A549 (cell line): Measurements from ENCODE around the gene CACNA1C. TPM values are rescaled to one million over a fixed set of nuclear protein-coding genes. Genes with fewer than 3 reads are reported as not detected.

Source experiments
- ATAC-seq, 2 experiments: fragments of 200-7000 bp in 1 of 2; fragments of >200 bp in 1 of 2; cut with Nextera tagmentation in 1 of 2; cut with Tn5 transposase in 1 of 2; 3 replicates each; pipeline versions ENCODE4 v1.8.0 to v1.9.1; 2018 to 2020; ENCODE audit warnings: mild to moderate bottlenecking in 1 of 2, moderate library complexity in 1 of 2
- CTCF ChIA-PET: fragments of 300-600 bp; sonication (Branson Sonifier 250); formaldehyde crosslinking; extraction: SDS; loops from one replicate; lab custom pipeline; 2021; ENCODE audit warnings: antibody characterized with exemption, inconsistent platforms; lab: Yijun Ruan, JAX
- POLR2A ChIA-PET: fragments of 350-600 bp; formaldehyde crosslinking; extraction: SDS; loops from one replicate; lab custom pipeline; 2021; ENCODE audit warnings: antibody characterized with exemption, inconsistent platforms; lab: Yijun Ruan, JAX
- DNase-seq, 2 experiments: peaks; one replicate each; pipeline versions ENCODE4 v3.0.0 to v3.0.0-alpha.2; 2011 to 2016; ENCODE audit warnings: low read depth in 1 of 2, low spot score in 1 of 2
- FAIRE-seq: peaks from 2 replicates; lab custom pipeline; 2011; peaks lifted over from hg19 to GRCh38; lab: Jason Lieb, UNC
- H3K27ac ChIP-seq, 2 experiments: fragments of >200 bp; sonication (Bioruptor Twin); formaldehyde crosslinking; 3 replicates each; pipeline ENCODE4 v1.5.1; 2016 to 2017
- H3K4me1 ChIP-seq: fragments of >200 bp; sonication (Bioruptor Twin); formaldehyde crosslinking; 3 replicates; pipeline ENCODE4 v1.6.1; 2016
- H3K4me2 ChIP-seq: fragments of >200 bp; sonication (Bioruptor Twin); formaldehyde crosslinking; 3 replicates; pipeline ENCODE4 v1.6.1; 2016
- H3K4me3 ChIP-seq: fragments of >200 bp; sonication (Bioruptor Twin); formaldehyde crosslinking; 3 replicates; pipeline ENCODE4 v1.5.1; 2016
- H3K9me3 ChIP-seq: fragments of >200 bp; sonication (Bioruptor Twin); formaldehyde crosslinking; 3 replicates; pipeline ENCODE4 v1.6.1; 2016
- CBX8 ChIP-seq: fragments of 200-600 bp; sonication (generic); IDR thresholded peaks from 2 replicates; pipeline ENCODE4 v1.6.1; 2016
- CEBPB ChIP-seq, 2 experiments: fragments of >200 bp in 1 of 2; sonication (Bioruptor Twin) in 1 of 2; formaldehyde crosslinking in 1 of 2; IDR thresholded peaks; 2 replicates each; pipeline ENCODE4 v1.6.1; 2012 to 2016
- CTCF ChIP-seq: fragments of >200 bp; sonication (Bioruptor Twin); formaldehyde crosslinking; IDR thresholded peaks from 3 replicates; pipeline ENCODE4 v1.5.1; 2016
- EHF ChIP-seq: fragments of 250-450 bp; sonication (Bioruptor Pico); IDR thresholded peaks from 2 replicates; pipeline ENCODE4 v1.5.0; 2020; ENCODE audit warnings: mild to moderate bottlenecking
- EHMT2 ChIP-seq: fragments of 200-600 bp; sonication (generic); IDR thresholded peaks from 2 replicates; pipeline ENCODE4 v1.6.1; 2016; ENCODE audit warnings: antibody characterized with exemption, low read depth, mild to moderate bottlenecking, moderate library complexity
- FOSB ChIP-seq: fragments of 250-450 bp; sonication (Bioruptor Pico); IDR thresholded peaks from 2 replicates; pipeline ENCODE4 v1.5.0; 2020; ENCODE audit warnings: mild to moderate bottlenecking, moderate library complexity
- FOXS1 ChIP-seq: fragments of 250-450 bp; sonication (Bioruptor Pico); IDR thresholded peaks from 2 replicates; pipeline ENCODE4 v1.5.0; 2020; ENCODE audit warnings: mild to moderate bottlenecking, moderate library complexity
- GATA3 ChIP-seq: IDR thresholded peaks from 2 replicates; pipeline ENCODE4 v1.6.1; 2012; ENCODE audit warnings: borderline replicate concordance
- HDAC2 ChIP-seq: fragments of 200-600 bp; sonication (generic); IDR thresholded peaks from 2 replicates; pipeline ENCODE4 v1.6.1; 2016
- HES2 ChIP-seq: fragments of >200 bp; sonication (Bioruptor Twin); formaldehyde crosslinking; IDR thresholded peaks from 2 replicates; pipeline ENCODE4 v1.6.1; 2016
- HEYL ChIP-seq: fragments of 250-450 bp; sonication (Bioruptor Pico); IDR thresholded peaks from 2 replicates; pipeline ENCODE4 v1.8.0; 2021; ENCODE audit warnings: mild to moderate bottlenecking, moderate library complexity
- HOXB5 ChIP-seq: fragments of 250-450 bp; sonication (Bioruptor Pico); IDR thresholded peaks from 2 replicates; pipeline ENCODE4 v1.5.0; 2020; ENCODE audit warnings: mild to moderate bottlenecking, moderate library complexity
- JUNB ChIP-seq: fragments of >200 bp; sonication (Bioruptor Twin); formaldehyde crosslinking; IDR thresholded peaks from 2 replicates; pipeline ENCODE4 v1.6.1; 2016
- MAFK ChIP-seq: fragments of 450-650 bp; IDR thresholded peaks from 2 replicates; pipeline ENCODE4 v1.6.1; 2014; ENCODE audit not compliant: partially characterized antibody
- MAX ChIP-seq: IDR thresholded peaks from 2 replicates; pipeline ENCODE4 v1.6.1; 2012
- MYC ChIP-seq: IDR thresholded peaks from 2 replicates; pipeline ENCODE4 v1.6.1; 2012; ENCODE audit warnings: mild to moderate bottlenecking, inconsistent platforms, low read length, improper control_type of control experiment, borderline replicate concordance
- NFE2L2 ChIP-seq: fragments of 150-350 bp; conservative IDR thresholded peaks from 2 replicates; pipeline ENCODE4 v1.6.1; 2014; ENCODE audit warnings: low read length
- NPAS2 ChIP-seq: fragments of 250-450 bp; sonication (Bioruptor Pico); IDR thresholded peaks from 2 replicates; pipeline ENCODE4 v1.8.0; 2022; ENCODE audit warnings: mild to moderate bottlenecking, moderate library complexity, borderline replicate concordance
- PHF8 ChIP-seq: fragments of 200-600 bp; sonication (generic); IDR thresholded peaks from 2 replicates; pipeline ENCODE4 v1.6.1; 2016; ENCODE audit warnings: low read depth, mild to moderate bottlenecking, antibody characterized with exemption, moderate library complexity, borderline replicate concordance
- POLR2A ChIP-seq: IDR thresholded peaks from 2 replicates; pipeline ENCODE4 v1.6.1; 2012; ENCODE audit warnings: mild to moderate bottlenecking, low read length
- POLR2AphosphoS2 ChIP-seq: conservative IDR thresholded peaks from 2 replicates; pipeline ENCODE4 v1.6.1; 2012; ENCODE audit warnings: low read length, improper control_type of control experiment, inconsistent platforms
- SREBF2 ChIP-seq: fragments of 450-650 bp; IDR thresholded peaks from 2 replicates; pipeline ENCODE4 v1.6.1; 2014; ENCODE audit warnings: mild to moderate bottlenecking, moderate library complexity
- TP53 ChIP-seq: fragments of 250-450 bp; sonication (Bioruptor Pico); IDR thresholded peaks from 2 replicates; pipeline ENCODE4 v1.5.0; 2021; ENCODE audit warnings: mild to moderate bottlenecking, moderate library complexity
- ZC3H11A ChIP-seq: fragments of 450-650 bp; IDR thresholded peaks from 2 replicates; pipeline ENCODE4 v1.6.1; 2014; ENCODE audit warnings: antibody characterized with exemption, mild to moderate bottlenecking
- ZNF302 ChIP-seq: fragments of 250-450 bp; sonication (Bioruptor Pico); IDR thresholded peaks from 2 replicates; pipeline ENCODE4 v1.9.0; 2021; ENCODE audit warnings: inconsistent platforms, mild to moderate bottlenecking, moderate library complexity
- ZSCAN20 ChIP-seq: fragments of 250-450 bp; sonication (Bioruptor Pico); IDR thresholded peaks from 2 replicates; pipeline ENCODE4 v1.8.0; 2022; ENCODE audit warnings: mild to moderate bottlenecking, moderate library complexity
- WGBS: methylation state at CpG from one replicate; pipeline ENCODE4 v1.1.6; 2017; ENCODE audit errors: missing lambda C conversion rate; 5-methylcytosine and 5-hydroxymethylcytosine counted together
- polyA plus RNA-seq, 4 experiments: library from polyadenylated mRNA; depleted of rRNA in 3 of 4; stranded (reverse); fragments of >200 nt; fragmentation: RNase III in 1 of 4; extraction: RNeasy Plus Mini Kit Qiagen cat#74134 plus additional on column Dnase treatment in 1 of 4; gene quantifications; 2 replicates in 3 of 4; 3 replicates in 1 of 4; pipeline ENCODE4 v1.2.3, GENCODE V29; 2011 to 2017
- TF ChIP-seq, protein P1 (sequence below): fragments of 200-600 bp; sonication (generic); IDR thresholded peaks from 2 replicates; pipeline ENCODE4 v1.6.1; 2016; ENCODE audit warnings: antibody characterized with exemption, mild to moderate bottlenecking, moderate library complexity
- TF ChIP-seq, protein P2 (sequence below): IDR thresholded peaks from 2 replicates; pipeline ENCODE4 v1.6.1; 2012; ENCODE audit warnings: low read depth, borderline replicate concordance

The CACNA1C gene
- polyA plus RNA-seq, 2 of the 4 experiments (the other 2 are of a cell fraction) = not detected

- TF ChIP-seq NFE2L2 = no peak
- no peak for TF ChIP-seq ZSCAN20 (CRISPR knock-in tag)
- no peak for TF ChIP-seq CBX8
- TF ChIP-seq, protein P1, sequence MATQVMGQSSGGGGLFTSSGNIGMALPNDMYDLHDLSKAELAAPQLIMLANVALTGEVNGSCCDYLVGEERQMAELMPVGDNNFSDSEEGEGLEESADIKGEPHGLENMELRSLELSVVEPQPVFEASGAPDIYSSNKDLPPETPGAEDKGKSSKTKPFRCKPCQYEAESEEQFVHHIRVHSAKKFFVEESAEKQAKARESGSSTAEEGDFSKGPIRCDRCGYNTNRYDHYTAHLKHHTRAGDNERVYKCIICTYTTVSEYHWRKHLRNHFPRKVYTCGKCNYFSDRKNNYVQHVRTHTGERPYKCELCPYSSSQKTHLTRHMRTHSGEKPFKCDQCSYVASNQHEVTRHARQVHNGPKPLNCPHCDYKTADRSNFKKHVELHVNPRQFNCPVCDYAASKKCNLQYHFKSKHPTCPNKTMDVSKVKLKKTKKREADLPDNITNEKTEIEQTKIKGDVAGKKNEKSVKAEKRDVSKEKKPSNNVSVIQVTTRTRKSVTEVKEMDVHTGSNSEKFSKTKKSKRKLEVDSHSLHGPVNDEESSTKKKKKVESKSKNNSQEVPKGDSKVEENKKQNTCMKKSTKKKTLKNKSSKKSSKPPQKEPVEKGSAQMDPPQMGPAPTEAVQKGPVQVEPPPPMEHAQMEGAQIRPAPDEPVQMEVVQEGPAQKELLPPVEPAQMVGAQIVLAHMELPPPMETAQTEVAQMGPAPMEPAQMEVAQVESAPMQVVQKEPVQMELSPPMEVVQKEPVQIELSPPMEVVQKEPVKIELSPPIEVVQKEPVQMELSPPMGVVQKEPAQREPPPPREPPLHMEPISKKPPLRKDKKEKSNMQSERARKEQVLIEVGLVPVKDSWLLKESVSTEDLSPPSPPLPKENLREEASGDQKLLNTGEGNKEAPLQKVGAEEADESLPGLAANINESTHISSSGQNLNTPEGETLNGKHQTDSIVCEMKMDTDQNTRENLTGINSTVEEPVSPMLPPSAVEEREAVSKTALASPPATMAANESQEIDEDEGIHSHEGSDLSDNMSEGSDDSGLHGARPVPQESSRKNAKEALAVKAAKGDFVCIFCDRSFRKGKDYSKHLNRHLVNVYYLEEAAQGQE = no peak
- TF ChIP-seq GATA3 = no peak
- no peak for TF ChIP-seq MAX
- TF ChIP-seq, protein P2, sequence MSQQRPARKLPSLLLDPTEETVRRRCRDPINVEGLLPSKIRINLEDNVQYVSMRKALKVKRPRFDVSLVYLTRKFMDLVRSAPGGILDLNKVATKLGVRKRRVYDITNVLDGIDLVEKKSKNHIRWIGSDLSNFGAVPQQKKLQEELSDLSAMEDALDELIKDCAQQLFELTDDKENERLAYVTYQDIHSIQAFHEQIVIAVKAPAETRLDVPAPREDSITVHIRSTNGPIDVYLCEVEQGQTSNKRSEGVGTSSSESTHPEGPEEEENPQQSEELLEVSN = no peak
- no peak for TF ChIP-seq ZC3H11A
- TF ChIP-seq HOXB5 (CRISPR knock-in tag) = no peak
- TF ChIP-seq TP53 = no peak
- TF ChIP-seq HEYL = no peak
- H3K4me3 ChIP-seq = no peak overlapping the region
- DNase-seq (no peak), ATAC-seq (no peak), FAIRE-seq (no peak)
- WGBS = 43% methylated on average over 9 of the region's 9 CpGs
- no peak overlapping the region for H3K27ac ChIP-seq
- CTCF ChIA-PET = interaction anchor here (1.0 kb wide), 1 partner anchor 12 kb away, joined by 3 read pairs; no protein-coding TSS in a partner anchor
- no peaks in the 10 kb centered on the region for H3K9me3 ChIP-seq
- POLR2A ChIA-PET = no interaction called here
- H3K4me1 ChIP-seq = peaks cover 1% of the 10 kb centered on the region; the same call in 1 of the 3 replicates
- no peak overlapping the region for H3K4me2 ChIP-seq
These were observed 525.4 kb downstream of the CACNA1C start for GRCh38 chr12:2578211-2578610.

GRCh38 chr12:2578772-2579171 lies 526.0 kb downstream of the CACNA1C start:
- DNase-seq (no peak), ATAC-seq (no peak), FAIRE-seq (no peak)
- peaks cover 3% of the 10 kb centered on the region; the same call in 1 of the 3 replicates for H3K4me1 ChIP-seq
- CTCF ChIA-PET = interaction anchor here (1.0 kb wide), 1 partner anchor 12 kb away, joined by 3 read pairs; no protein-coding TSS in a partner anchor
- H3K27ac ChIP-seq = no peak overlapping the region
- no peak for TF ChIP-seq SREBF2
- TF ChIP-seq CTCF = no peak
- TF ChIP-seq FOSB (CRISPR knock-in tag) = no peak
- no peak for TF ChIP-seq JUNB
- no peak for TF ChIP-seq HES2
- TF ChIP-seq EHMT2 = no peak
- no peak for TF ChIP-seq CEBPB (IDR thresholded peaks at IDR 0.05)
- no peak for TF ChIP-seq MYC
- no peak for TF ChIP-seq PHF8
- TF ChIP-seq POLR2A = no peak
- no peak for TF ChIP-seq HEYL
- no peak for TF ChIP-seq POLR2AphosphoS2
- no peak for TF ChIP-seq HDAC2
- TF ChIP-seq FOXS1 = no peak
- no peak for TF ChIP-seq ZNF302
- TF ChIP-seq MAFK = no peak
- no peak for TF ChIP-seq NPAS2 (CRISPR knock-in tag)
- TF ChIP-seq, protein P1 = no peak
- no peak for TF ChIP-seq EHF
- H3K9me3 ChIP-seq = no peaks in the 10 kb centered on the region
- 8% methylated on average over 6 of the region's 6 CpGs for WGBS
- POLR2A ChIA-PET = no interaction called here
- no peak overlapping the region for H3K4me3 ChIP-seq
- H3K4me2 ChIP-seq = no peak overlapping the region
